H4 (cell line): Measurements from ENCODE around the gene CHP2. TPM values are rescaled to one million over a fixed set of nuclear protein-coding genes. Genes with fewer than 3 reads are reported as not detected.

ENCODE experiments used
- total RNA-seq: library from RNA; depleted of rRNA; stranded (reverse); fragments of >200 nt; shearing (Covaris generic); gene quantifications from 2 replicates; pipeline ENCODE4 v1.2.3, GENCODE V29; 2014; rRNA removed

Gene CHP2
- total RNA-seq, 1 experiment from 2014 or later = not detected

Other genes starting within 250 kb of the CHP2 start
- gene GGA2, start 244.5 kb upstream of the CHP2 start, total RNA-seq = 25.0 and 28.8 TPM in 2 replicates
- 22.1 and 28.0 TPM in 2 replicates for gene EARS2, start 197.7 kb upstream of the CHP2 start, total RNA-seq
- 103 and 112 TPM in 2 replicates for gene UBFD1, start 197.3 kb upstream of the CHP2 start, total RNA-seq
- gene NDUFAB1, start 158.7 kb upstream of the CHP2 start, total RNA-seq = 226 and 245 TPM in 2 replicates
- 10.4 and 10.5 TPM in 2 replicates for gene PALB2, start 113.7 kb upstream of the CHP2 start, total RNA-seq
- gene DCTN5, start 113.6 kb upstream of the CHP2 start, total RNA-seq = 74.7 and 75.2 TPM in 2 replicates
- gene PLK1, start 76.1 kb upstream of the CHP2 start, total RNA-seq = 53.2 and 65.5 TPM in 2 replicates
- gene ERN2, start 41.8 kb upstream of the CHP2 start, total RNA-seq = not detected in 2 replicates
- gene PRKCB, start 81.0 kb downstream of the CHP2 start, total RNA-seq = under 0.01 TPM in 1 of 2 replicates, not detected in the other